GM19351 (cell line): Measurements from ENCODE around the gene ARHGEF4.

Source experiments
- ATAC-seq: cut with Tn5 transposase; IDR thresholded peaks from one replicate; pipeline ENCODE4 v1.9.1; 2021; ENCODE audit warnings: mild to moderate bottlenecking, moderate library complexity; ENCODE audit not compliant: unreplicated experiment

Gene ARHGEF4

GRCh38 chr2:130836501-130837174 is at the start of gene ARHGEF4:
TSS of gene ARHGEF4 (plus strand) at chr2:130836914. CDS start at chr2:130836954, 40 bp downstream.
- ATAC-seq: peak; percentile 74

GRCh38 chr2:130787841-130788240 is 48.9 kb upstream of the ARHGEF4 start:
- no peak for ATAC-seq

- ATAC-seq: no peak
These were observed 46.4 kb upstream of the ARHGEF4 start for GRCh38 chr2:130790312-130790711.

- no peak for ATAC-seq
These were observed 45.7 kb upstream of the ARHGEF4 start for GRCh38 chr2:130790804-130791616.

- ATAC-seq: no peak
These were observed 45.1 kb upstream of the ARHGEF4 start for GRCh38 chr2:130791617-130791939.

GRCh38 chr2:130795431-130795830 is 41.3 kb upstream of the ARHGEF4 start:
- ATAC-seq: no peak

- ATAC-seq: no peak
These were observed 40.4 kb upstream of the ARHGEF4 start for GRCh38 chr2:130796290-130796689.

- ATAC-seq: peak; percentile 89
These were observed 39.0 kb upstream of the ARHGEF4 start for GRCh38 chr2:130797493-130798435.

- no peak for ATAC-seq
These were observed 38.1 kb upstream of the ARHGEF4 start for GRCh38 chr2:130798472-130799218.

GRCh38 chr2:130799295-130799694 is 37.4 kb upstream of the ARHGEF4 start:
- ATAC-seq: no peak

- no peak for ATAC-seq
These were observed 31.1 kb upstream of the ARHGEF4 start for GRCh38 chr2:130805613-130806012.

GRCh38 chr2:130806370-130806769 is 30.3 kb upstream of the ARHGEF4 start:
- no peak for ATAC-seq

- no peak for ATAC-seq
These were observed 28.9 kb upstream of the ARHGEF4 start for GRCh38 chr2:130807659-130808385.

GRCh38 chr2:130808482-130809268 is 28.0 kb upstream of the ARHGEF4 start:
- no peak for ATAC-seq

GRCh38 chr2:130810490-130810889 is 26.2 kb upstream of the ARHGEF4 start:
- ATAC-seq: no peak

GRCh38 chr2:130813722-130814121 is 23.0 kb upstream of the ARHGEF4 start:
- no peak for ATAC-seq

GRCh38 chr2:130814931-130815680 is 21.6 kb upstream of the ARHGEF4 start:
- ATAC-seq: no peak

GRCh38 chr2:130818809-130819208 is 17.9 kb upstream of the ARHGEF4 start:
- ATAC-seq: no peak
